HG03175 (cell line): Measurements from ENCODE around the gene EVPL.

Experiments used
- ATAC-seq: cut with Tn5 transposase; IDR thresholded peaks from one replicate; pipeline ENCODE4 v1.9.1; 2021; ENCODE audit warnings: mild to moderate bottlenecking, moderate library complexity; ENCODE audit not compliant: unreplicated experiment

Gene EVPL

GRCh38 chr17:76019833-76020467 is 7.2 kb downstream of the EVPL start:
- no peak for ATAC-seq

DNA sequence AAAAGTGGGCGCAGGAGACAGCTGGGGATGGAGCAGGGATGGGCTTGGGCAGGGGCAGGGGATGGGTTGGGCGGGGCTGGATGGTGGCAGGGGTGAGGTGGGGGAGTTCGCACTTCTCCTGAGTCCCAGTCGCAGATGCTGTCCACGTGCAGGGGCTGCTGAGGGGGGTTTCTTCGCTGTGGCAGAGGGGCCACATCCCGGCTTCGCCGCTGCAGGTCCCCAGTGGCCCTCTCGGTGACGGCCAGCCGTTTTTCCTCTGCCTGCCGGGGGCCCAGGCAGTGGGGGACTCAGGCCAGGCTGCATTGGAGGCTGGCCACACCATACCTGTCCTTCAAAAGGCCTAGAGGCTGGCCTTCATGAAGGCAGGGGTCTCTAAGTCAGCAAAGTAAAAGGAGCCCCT is 8.3 kb downstream of the EVPL start:
- ATAC-seq: no peak

DNA sequence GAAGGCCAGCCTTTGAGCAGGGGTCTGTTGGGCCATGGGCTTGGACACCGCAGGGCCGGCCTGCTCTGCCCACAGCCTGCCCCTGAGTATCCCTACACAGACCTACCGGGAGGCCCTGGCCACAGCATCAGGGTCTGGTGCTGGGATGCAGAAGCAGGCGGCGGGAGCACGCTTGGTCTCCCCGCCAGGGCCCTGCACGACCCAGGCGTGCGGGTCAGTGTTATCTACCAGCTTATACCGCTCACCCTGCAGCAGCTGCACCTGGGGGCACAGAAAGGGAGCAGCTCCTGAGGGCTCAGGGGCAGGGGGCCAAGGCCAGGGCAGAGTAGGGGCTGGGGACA is 8.8 kb downstream of the EVPL start:
- ATAC-seq: no peak

- no peak for ATAC-seq
These were observed 9.4 kb downstream of the EVPL start for GRCh38 chr17:76017481-76018339.

- ATAC-seq: no peak
These were observed 12.2 kb downstream of the EVPL start for GRCh38 chr17:76014925-76015261.

GRCh38 chr17:76014100-76014924 is 12.8 kb downstream of the EVPL start:
- ATAC-seq: no peak

DNA sequence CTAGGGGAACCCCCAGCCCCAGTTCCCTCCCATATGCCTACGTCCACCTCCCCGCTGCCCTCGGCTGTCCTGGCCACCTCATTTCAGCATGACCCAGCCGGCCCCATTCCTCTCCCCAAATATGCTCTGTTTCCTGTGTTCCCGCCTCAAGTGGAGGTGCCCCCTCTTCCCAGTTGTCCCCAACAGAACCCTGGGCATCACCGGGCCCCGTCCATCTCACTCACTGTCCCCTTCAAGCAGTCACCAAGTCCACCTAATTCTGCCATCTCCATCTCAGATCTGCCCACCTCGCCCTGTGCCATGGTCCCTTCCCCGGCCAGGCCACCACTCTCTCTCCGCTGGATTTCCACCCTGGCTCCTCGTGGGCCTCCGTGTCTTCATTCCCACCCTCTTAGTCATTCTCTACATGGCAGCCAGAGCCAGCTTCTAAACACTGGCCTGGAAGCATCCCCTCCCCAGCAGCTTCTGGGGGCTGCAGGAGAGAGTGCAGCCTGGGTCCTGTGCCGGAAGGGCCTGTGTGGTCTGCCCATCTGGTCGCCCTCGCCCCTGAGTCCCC is 13.7 kb downstream of the EVPL start:
- ATAC-seq: no peak

DNA sequence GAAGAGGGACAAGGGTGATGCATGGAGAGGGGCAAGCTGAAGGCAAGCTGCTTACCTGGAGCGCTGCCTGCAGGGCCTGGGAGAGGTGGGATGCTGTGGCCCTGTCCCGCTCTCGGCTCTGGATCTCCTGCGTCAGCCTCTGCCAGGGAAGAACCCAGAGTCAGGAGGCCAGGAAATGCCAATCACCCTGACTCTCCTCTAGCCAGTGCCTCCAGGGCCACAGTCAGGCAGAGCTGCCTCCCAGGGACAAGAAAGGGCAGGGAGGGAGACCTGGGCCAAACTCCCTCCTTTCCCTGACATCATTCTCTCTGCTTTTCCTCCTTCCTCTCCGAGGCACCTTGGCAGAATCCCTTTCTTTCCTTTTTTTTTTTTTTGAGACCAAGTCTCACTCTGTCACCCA is 15.2 kb downstream of the EVPL start:
- no peak for ATAC-seq

- ATAC-seq: no peak
These were observed 17.0 kb downstream of the EVPL start for GRCh38 chr17:76009969-76010661.

DNA sequence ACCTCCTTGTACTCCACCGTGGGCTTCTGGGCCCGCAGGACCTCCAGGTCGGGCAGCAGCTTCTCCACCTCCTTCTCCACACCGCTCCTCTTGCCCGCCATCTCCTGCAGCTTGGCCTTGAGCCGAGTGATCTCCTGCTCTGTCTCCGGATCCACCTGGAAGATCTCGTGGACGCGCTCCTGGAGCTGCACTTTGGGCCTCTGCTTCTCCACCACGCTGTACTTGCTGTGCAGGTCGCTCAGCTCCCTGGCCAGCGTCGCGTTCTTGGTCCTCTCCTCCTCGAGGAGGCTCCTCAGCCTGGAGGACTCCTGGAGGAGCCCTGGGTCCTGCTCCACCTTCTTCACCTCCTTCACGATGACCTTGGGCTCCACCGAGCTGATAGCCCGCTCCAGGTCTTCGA is 17.7 kb downstream of the EVPL start:
- no peak for ATAC-seq

DNA sequence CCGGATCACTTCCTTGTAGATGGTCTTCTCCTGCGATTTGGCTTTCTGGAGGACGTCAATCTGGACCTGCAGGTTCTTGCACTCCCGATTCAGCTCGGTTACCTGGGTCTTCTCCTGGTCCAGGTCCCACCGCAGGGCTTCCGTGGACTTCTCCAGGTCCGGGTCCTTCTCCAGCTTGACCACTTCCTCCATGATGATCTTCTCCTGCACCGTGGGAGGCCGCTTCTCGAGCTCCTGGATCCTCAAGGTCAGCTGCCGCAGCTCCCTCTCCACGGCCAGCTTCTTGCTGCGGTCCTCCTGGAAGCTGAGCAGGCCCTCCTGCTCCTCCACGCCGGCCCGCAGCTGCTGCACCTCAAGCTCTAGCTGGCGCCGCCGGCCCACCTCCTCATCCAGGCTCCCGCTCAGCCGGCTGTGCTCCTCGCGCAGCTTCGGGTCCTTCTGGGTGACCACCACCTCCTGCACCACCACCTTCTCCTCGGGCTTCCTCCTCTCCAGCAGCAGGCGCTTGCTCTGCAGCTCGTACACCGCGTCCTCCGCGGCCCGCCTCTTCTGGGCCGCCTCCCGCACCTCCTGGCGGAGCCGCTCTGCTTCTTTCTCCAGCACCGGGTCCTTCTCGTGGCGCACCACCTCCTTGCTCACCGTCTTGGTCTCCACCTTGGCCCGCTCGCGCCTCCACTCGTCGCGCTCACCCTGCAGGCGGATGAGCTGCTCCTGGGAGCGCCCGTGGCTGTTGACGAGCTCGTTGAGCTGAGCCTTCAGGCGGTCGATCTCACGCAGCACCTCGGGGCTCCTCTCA is 18.3 kb downstream of the EVPL start:
- ATAC-seq: no peak

DNA sequence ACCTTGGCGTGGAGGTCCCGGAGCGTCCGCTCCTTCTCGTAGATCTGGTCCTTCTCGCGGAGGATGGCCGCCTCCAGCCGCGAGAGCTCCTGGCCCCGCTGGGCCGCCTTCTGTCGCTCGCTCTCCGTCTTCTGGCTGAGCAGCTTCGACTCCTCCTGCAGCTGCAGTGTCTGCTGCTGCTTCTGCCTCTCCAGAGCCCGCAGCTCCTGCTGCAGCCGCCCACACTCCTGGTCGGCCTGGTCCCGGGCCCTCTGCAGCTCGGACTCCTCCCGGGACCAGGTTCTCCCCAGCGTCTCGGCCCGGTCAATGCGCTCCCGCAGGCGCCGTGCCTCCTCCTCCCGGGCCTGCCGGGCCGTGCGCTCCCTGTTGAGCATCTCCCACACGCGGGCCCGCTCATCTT is 18.9 kb downstream of the EVPL start:
- no peak for ATAC-seq

GRCh38 chr17:76007850-76008165 is 19.3 kb downstream of the EVPL start:
- ATAC-seq: no peak

DNA sequence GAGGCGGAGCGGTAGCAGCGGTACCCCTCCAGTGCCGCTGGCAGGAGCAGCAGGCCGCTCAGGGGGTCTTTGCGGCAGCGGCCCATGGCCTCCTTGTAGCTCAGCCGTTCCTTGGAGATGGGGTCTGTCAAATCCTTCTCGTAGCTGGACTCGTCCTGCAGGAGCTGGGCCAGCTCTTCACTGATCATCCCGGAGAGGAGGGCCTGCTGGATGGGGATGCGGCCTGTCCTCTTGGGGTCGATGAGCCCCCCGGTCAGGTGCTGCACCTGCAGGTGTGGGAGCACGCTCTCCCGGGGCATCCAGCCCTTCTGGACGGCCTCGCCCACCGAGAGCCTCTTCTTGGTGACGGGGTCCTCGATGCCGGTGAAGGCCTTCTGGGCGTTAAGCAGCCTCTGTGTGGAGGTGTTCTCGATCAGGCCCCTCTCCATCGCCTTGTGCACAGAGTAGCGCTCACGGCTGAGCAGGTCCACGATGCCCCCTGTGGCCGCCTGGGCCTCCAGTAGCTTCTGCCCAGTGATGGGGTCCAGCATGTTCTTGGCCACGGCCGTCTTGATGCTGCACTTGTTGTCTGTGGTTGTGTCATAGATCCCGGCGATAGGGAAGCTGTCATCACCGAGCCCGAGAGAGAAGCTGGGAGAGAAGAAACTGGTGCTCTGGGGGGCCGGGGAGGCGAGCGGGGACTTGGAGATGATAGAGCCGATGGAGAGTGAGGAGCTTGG is 19.8 kb downstream of the EVPL start:
- ATAC-seq: no peak

DNA sequence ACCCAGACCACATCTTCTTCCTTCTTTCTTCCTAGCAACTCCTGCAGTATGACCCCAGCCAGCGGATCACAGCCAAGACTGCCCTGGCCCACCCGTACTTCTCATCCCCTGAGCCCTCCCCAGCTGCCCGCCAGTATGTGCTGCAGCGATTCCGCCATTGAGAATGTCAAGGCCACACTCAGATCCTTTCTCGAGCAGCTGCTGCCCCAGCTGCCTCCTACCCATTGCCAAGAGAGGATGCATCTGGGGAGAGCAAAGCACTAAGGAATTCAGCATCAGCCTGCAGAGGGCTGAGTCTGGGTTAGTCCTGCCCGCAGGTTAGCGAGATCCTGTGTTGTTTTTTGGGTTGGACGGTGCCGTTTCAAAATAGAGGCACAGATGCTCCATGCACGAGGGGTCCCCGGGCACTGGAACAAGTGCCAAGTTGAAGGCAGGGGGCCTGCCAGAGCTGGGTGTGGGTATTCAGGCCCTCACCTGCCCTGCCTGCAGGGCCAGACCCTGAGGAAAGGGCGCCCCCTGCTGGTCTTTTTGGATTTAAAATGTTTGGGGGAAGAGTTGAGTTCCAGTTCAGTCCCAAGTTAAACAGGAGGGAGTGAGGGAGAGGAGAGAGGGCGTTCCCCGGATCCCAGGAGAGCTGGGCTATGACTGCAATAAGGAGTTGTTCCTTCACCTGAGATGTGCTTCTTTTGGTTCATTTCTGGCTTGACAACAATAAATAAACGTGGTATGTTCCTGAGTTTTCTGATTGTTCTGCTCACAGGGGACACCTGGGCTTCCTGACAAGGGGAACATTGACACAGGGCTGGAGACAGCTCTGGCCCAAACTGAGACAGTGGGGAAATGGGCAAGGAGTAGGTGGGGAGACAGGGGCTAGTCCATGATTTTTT is 21.6 kb downstream of the EVPL start:
- ATAC-seq: no peak

DNA sequence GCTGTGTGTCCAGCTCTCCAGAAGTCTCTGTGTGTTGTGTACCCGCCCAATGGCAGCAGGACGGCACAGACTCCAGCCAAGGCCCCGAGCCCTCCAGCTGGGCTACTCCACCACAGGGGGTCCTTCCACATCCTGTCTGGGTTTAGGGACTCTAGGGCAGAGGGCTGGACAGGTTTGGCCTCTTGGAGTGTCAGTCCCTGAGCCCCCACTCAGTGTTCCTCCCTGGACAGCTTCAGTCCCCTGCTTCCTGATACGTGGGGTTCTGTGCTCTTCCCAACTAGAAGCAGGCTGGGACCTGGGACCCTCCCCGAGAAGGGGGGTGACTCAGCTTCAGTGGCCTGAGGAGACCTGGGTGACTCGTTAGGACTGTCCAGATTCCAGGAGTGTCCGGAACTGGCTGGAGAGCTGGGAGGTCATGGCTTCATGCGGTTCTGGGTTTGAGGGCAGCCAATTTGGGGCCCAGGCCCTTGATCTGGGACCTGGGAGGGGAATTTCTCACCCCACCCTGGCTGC is 22.3 kb downstream of the EVPL start:
- ATAC-seq: no peak

GRCh38 chr17:76003915-76004314 is 23.2 kb downstream of the EVPL start:
- ATAC-seq: no peak

DNA sequence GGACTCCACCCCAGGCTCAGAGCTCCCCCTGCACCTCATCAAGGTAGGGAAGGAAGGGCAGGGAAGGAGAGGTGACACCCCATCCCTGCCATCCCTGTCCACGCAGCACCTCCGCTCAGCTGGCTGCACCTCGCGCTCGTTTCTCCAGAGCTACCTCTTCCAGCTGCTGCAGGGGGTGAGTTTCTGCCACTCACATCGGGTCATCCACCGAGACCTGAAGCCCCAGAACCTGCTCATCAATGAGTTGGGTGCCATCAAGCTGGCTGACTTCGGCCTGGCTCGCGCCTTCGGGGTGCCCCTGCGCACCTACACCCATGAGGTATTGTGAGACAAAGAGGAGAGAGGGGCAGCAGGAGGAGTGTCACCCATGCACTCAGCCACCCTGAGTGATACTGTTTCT is 25.0 kb downstream of the EVPL start:
- ATAC-seq: no peak
